ENCODE data around the gene SNRPA1.
A peak's percentile ranks its signal among the peaks of the same experiment; 100 is the strongest.

The SNRPA1 gene

DNA sequence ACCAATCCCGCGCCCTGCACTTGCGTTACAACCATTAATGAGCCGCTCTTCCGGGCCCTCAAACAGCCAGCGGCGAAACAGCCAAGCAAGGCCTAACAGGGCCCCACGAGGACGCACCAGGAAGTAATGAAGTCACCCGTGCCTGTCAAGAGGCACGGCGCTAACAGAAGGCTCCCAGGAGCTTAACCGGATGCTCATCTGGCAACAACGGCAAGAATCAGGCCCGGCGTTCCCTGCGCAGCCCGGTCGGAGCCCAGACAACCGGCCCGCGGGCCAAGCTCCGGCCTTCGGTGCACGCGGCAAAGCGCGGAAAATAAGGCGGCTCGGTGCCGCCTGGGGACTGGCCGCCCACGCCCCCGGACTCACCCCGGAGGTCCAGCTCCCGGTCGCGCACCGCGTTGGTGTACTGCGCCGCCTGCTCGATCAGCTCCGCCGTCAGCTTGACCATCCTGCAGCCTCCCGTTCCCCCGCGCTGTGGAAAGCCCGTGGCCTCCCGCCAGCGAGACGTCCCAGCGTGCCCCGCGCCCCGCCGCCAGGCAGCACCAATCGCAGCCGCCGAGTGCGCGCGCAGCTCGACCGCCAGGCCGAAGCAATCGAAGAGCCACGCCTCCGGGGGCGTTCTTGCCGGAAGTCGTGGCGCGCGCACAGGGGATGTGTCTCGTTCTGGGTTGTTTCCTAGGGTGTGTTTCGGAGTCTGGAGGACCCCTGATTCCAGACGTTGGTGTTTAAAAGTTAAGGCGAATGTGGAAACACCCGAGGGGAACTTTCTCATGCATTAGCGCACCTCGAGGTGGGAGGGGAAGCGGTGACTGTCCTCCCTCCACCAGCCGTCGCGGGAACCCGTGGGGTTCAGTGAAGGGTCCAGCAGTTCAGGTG lies at the start of gene SNRPA1:
TSS of gene SNRPA1 (minus strand) at position 518 of the 876 bp plus-strand sequence. CDS start at position 448, 70 bp downstream.
- DNase-seq: peak; percentile 98

DNA sequence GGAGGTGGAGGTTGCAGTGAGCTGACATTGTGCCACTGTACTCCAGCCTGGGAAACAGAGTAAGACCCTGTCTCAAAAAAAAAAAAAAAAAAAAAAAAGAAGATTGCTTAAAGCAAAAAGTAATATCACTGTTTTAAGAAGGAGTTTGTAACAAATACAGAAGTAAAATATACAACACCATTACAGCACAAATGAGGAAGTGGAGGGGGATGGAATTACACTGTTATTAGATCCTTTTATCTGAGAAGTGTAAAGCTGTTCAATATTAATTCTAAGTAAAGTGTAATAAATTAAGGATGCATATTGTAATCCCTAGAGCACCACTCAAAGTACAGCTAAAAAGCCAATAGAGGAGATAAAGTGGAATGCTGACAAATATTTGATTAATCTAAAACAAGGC lies 47.0 kb upstream of the SNRPA1 start:
- DNase-seq: no peak

DNA sequence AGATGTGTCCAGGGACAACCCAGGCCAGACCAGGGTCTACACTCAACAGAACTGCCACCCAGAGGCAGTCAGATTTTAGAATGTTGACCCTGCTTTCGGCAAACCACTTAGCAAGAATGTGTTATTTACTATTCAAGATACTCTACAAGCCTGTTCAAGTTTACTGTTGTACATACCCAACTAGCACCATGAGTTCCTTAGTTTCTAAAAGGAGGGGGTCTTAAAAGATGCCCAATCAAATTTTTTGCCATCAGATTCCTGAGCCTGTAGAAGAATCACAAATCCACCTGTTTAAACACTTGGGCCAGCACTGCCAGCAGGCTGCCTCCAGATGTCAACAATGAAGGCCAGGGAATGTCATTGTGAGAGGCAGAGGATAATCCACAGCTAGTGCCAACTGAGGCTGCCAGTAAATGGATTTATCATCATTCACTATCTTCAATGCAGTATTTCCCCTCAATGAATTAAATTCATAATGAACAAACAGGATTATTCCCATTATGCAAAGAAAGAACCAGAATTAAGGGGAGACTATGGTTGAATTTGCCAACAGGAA lies 43.5 kb upstream of the SNRPA1 start:
- DNase-seq: no peak

DNA sequence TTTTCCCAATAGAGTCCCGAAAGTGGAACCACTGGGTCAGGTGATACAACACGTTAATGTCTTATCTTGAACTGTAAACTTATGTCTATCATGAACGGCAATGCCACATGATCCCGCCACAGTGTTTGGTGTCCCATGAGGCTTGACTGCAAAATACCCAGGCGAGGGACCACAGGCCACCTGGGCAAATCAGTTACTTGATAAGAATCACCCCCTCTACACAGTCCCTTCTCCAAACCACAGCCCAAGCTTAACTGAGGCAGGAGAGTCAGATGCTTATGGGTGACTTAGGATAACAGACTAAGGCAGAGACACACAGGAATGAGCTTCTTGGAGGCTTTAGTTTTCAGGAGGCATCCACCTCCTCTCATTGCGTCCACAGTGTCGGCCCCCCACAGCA lies 42.9 kb upstream of the SNRPA1 start:
- no peak for DNase-seq

DNA sequence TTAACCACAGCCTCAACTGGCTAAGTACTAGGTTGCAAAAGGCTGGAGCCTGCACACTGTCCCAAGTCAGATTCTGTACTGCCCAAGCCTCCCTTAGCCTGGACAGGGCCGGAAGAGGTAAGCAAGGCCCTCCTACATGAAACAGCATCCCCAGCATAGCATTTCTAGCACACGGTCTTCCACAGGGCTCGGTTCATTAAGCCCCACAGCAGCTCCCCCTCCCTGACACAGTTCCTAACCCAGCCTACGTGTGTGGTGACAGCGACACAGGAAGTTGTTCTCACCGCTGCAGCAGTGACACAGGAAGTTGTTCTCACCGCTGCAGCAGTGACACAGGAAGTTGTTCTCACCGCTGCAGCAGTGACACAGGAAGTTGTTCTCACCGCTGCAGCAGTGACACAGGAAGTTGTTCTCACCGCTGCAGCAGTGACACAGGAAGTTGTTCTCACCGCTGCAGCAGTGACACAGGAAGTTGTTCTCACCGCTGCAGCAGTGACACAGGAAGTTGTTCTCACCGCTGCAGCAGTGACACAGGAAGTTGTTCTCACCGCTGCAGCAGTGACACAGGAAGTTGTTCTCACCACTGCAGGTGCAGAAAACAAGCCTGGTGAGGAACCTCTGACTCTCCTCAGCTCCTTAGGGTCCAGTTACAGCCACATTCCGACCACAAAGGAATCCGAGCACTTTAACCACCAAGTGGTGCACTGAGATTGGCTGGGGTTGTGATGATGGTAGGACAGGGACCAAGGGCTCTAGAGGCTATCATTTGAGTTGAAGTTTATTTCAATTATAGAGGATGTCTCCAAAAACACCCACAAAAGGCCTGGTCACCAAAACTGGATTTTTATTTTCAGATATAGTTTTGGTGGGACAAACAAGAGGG lies 39.1 kb upstream of the SNRPA1 start:
- DNase-seq: peak; percentile 62

DNA sequence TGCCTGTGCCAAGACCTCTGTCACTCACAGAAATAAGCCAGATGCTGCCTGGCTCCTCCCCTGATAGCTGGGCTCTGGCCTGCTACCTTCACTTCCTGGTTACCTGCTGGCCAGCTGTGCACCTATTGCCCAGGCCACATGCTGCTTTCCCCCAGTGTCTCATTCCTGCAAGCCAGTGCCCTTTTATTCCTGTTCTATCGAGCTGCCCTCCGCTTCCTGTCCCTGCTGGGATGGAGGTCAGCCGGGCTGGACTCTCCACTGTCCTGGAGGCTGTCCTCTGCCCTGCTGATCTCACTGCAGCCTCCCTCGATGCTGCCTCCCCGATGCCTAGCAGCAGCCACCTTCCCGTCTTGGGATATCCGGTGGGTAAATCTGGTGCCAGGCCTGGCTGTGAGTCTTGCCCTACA lies 37.0 kb upstream of the SNRPA1 start:
- DNase-seq: no peak

DNA sequence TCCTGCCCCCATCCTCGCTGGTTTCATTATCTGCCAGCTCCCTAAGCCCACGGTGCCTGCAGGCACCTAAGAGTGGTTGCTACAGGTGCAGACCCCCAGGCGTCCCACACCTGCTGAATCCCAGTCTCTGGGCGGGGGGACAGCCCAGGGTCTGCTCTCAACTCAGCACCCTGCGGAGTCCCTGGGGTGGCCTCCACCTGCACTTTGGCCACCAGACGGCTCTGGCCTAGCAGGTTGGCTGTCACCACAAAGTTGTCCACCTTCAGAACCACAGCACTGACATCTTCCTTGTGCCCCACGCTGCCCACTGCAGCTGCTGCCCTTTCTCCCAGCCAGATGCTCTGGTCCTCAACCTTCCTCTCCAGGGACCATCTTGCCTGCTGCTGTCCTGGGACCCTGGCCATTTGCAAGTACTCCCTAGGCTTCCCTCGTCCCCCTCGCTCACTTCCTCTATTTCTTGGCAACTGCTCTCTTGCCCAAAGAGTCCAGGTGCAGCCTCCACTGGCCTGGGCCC lies 34.9 kb upstream of the SNRPA1 start:
- no peak for DNase-seq

DNA sequence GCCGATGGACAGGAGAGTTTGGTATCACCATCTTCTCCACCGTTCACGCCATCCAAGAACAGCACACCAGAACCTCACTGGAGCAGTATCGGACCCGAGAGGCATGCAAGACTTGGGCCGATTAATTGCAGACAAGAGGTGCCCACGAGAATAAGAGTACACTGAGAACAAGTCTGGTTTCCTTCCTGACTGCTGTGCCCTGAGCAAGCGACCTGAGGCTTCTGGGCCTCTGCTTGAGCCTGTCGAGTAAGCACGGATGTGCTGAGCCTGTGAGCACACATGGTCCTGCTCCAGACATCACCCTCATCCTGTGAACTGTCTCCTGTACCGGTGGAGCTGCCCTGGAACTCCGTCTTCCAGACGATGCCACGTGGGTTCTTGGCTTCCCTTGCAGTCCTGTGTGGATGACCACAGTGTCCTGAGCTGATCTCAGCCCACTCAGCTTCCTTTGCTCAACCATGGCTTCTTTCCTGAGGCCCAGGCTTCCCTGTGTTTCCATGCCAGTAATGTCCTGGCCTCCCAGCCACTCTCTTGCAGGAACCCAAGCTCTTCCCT lies 34.3 kb upstream of the SNRPA1 start:
- no peak for DNase-seq

DNA sequence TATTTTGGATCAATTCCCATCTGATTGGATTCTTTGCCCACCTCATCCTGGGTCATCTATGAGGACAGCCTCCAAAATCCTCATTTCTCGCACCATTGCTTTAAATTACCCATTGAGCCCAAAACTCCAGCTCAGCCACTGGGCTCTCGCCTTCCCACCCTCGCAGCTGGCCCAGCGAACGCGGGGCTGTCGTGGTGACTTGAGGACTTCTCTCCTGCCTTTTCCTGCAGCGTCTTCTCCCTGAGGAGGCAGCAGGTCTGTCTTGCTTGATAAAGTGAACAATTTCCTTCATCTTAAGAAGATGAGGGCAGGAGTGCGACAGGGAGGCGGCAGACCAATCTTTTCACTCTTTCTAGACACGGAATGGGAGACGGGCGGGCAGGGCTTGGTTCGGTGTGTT lies 33.0 kb upstream of the SNRPA1 start:
- DNase-seq: no peak

DNA sequence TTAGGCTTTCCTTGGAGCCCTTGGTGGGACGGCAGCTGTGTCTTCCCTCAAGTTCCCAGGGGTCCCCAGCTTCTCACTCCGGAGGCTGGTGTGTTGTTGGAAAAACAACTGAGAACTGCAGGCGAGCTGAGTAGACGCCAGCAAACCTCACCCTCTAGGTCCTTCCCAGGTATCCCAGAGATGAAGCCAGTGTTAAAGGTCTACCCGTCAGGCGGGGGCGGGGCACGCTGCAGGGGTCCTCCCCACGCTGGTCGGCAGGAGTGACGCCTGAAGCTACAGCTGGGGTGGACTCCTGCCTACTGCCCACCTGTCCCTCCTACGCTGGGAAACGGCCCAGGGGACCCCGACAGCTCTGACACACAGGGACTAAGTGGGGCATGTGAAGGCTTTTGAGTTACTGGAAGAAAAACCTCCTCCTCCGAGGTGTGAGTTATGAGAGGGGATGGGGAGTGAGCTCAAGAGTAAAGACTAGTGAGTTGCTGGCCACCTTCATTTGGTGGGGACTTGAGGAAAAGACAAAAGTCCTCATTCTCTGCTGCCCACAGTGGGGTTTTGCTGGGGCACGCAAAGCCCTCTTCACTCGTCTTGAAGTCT lies 32.2 kb upstream of the SNRPA1 start:
- DNase-seq: no peak

DNA sequence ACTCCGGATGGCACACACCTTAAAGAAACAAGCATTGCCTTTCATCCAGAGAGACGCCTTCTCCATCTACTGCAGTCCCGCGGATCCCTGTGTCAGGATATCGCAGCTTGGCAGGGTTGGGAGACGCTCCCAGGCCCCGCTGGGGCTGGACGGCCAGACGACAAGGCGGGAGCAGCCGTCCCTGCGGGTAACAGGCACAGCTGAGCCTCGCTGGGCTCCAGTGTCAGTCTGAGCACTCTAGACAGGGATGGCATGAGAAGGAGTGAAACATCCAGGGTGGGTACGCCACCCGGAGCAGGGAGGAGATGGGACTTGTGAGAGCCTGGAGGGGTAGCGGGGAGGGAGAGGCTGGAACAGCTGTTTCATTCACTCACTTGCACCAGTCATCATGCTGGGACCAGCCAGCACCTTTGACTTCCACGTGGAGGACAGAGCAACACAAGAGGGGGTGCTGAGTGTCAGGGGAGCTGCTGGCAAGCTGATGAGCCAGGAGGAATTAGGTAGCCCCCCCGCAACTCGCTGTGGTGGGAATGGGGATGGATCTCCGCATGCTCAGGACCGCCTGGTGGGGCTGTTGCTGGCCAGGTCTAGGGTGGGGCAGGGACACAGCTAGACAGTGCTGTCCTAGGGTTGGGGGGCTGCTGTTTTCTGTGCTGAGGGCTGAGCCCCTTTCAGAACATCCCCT lies 31.6 kb upstream of the SNRPA1 start:
- no peak for DNase-seq

DNA sequence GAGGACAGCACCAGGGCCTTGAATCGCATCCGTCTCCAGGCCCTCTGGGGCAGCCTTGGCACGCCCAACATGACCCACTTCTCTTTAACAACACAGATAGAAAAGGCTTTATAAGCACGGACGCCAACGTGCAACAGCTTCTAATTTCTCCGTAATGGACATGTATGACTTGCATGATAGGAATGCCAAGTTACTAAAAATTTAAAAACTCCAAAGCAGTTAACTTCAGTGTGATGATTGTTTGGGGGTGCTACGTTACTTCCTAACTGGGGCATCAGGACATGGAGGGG lies 30.9 kb upstream of the SNRPA1 start:
- no peak for DNase-seq

DNA sequence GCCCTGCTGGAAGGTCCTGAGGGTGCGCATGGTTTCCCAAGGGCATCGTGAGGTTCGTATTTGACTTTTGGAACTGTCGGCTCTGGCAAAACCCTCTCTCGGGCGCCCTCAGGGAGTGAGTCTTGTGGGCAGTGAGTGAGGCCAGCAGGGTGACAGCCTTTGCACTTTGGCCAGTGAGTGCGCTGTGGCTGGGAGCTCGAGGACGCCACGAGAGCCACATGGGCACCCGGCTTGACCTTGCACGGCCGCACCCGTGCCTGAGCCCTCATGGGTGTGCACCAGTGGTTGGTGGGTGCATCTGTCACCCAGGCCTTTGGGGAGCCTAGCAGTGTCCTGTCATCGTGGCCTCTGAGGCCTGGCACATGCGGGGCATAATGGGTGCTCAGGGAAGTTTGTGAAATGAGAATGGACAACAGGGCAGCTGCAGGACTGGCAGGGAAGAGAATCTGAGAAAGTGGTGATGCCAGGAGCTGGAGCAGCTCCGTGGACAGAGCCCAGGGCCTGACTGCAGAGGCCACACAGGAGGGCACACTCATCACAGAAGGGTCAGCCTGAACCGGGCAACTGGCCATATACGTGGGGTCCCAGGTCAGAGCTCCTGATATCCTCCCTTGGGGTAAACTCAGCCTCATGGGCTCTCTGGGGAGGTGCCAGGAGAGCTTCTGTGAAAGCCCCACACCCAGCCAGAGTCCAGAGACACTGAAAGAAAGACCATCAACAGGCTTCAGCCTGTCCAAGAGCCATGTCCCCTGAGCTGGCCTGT lies 30.4 kb upstream of the SNRPA1 start:
- DNase-seq: no peak

DNA sequence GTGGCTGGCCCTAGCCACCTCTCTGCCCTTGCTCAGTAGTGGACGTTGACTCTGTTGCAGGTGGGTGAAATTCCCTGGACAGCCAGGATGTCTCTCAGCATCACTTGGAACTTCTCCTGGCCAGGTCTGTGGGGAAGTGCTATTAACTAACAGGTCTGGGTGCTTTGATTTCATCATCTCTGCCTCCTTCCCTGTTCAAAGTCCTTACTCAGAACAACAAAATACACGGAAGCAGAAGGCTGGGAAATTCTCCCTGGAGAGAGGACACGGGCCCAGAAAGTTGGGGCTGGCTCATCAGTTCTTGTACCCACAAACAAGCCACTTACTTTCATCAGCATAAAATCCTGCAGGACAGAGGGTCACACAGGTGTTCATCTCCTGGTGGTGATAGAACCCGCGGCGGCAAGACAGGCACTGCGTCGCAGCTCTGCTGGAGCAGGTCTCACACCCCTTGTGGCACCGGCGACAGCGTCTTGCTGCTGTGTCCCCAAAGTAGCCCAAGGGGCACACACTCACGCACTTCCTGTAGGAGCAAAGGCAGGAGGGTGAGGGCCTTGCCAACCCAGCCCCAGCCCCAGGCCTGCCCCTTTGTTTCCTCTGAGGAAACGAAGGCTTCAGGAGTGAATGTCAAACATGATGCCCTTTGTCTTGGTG lies 29.6 kb upstream of the SNRPA1 start:
- DNase-seq: no peak

DNA sequence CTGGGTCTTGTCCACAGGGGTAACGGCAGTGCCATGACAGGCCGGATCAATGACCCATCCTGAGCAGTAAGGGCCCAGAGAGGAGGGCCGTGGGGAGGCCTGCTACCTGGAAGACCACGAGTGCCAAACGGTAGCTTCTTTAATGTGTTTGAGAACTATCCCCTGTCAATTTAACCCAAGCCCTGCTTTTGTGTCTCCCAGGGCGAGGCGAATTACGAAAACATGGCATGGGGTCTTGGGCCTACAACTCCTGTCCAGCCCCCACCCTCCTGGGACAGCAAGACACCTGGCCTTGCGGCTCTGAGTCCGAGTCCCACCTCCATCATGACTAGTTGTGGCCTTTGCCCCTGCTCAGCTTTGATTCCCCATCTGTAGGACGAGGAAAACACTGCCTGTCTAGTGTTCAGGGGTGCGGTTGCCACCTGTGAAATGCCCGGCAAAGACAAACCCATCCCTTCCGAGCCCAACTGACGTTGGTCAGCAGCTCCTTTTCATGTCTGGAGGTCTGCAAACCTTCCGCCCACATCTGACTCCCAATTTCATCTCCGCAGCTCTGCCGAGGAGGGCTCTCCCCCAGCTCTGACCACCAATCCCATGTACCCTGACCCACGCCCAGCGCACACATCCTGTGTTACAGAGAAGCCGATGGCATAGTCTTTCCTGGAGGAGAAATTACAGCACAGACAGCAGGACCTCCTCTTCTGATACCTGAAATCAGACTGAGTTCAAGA lies 28.9 kb upstream of the SNRPA1 start:
- no peak for DNase-seq

DNA sequence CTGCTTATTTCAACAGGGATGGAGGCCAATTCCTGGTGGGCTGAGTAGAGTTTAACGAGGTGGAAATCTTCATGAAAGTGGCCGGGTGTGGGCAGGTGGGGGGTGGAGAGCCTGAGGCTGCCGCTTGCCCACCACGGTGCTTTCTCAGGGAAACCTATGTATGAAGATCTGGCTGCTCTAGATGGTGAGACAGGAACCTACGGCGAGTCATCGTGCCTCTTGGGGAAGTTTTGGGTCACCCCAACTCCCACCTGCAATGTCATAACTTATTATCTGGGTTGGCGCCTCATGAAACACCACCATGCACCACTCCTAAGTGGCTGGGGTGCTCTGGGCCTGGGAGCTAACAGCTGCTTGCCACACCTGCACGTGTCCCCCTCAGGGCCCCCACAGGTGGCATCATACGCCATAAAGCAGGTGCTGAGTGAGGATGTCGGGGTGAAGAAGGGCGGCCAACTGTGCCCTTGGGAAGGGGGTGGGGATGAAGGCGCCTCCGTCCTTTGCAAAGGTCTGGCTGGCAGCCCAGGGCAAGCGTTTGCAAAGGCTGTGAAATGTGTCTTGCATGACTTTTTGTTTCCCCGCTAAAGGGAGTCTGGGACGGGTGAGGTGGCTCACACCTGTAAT lies 27.9 kb upstream of the SNRPA1 start:
- no peak for DNase-seq

DNA sequence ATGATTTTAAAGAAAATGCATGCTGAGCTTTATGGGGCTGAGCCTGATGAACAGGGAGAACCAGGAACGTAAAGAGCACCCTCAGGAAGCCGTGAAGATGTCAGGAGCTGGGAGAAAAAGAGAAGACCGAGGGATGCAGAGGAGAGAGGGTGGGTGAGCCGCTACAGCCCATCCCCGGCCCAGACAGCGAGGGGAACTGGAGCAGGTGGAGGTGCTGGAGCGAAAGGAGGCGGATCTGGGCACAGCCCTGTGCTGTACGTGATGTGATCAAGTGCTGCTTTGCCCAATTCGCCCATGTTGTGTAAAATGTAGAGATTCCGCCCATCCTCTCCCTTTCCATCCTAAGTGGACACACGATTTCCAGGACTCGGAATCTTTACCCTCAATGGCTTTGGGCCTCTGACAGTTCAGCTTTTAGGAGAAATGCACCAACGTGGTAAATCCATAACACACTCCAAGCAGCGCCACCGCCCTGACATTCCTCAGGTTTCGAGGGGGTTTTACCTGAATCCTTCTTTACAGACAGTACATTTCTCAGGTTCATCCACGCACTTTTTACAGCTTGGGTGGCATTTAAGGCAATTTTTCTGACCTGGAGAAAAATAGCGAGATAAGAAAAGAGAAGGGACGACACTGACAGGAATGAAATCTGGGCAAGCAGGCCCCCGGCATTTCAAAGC lies 27.1 kb upstream of the SNRPA1 start:
- DNase-seq: no peak

DNA sequence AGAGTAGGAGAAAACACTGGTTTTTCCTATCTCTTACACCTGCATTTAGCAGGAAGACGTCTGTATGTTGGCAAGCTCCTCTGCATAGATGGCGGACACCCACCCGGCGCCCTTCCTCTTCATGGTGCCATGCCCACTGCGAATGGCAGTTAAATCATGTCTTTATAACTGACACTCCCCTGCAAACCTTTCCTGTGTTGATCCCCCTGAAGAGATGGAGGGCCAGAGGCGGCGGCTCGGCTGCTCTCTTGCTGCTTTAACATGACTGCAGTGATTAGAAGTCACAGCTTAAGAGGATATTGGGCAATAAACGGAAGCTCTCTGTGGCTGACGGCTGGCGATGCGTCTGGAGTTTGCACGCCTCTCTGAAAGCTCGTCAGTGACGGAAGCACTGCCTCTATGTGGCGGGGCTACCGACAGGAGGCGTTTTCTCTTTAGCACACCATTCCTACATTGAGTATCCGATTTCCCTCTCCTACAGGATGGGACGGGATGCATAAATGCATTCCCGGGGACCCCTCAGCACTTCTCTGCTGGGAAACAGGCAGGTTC lies 25.5 kb upstream of the SNRPA1 start:
- DNase-seq: peak; percentile 53

DNA sequence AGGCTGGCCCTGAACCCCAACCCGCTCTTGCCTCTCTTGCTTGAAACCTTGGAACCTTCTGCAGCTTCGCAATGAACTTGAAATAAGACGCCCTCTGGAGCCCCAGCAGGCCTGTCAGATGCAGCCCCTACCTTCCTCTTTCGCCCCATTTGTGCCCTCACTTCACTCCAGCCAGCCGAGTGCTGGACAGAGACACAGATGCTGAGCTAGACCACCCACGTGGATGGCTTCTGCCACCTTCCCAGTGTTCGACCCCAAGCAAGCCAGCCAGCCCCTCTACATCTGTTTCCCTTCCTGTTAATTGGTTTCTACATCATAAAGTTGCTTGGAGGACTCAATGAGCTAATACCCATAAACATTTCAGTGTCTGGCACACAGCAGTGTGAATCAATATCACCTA lies 23.8 kb upstream of the SNRPA1 start:
- no peak for DNase-seq
